K562 (cell line): Measurements from ENCODE around the gene ASS1. TPM values are rescaled to one million over a fixed set of nuclear protein-coding genes. Genes with fewer than 3 reads are reported as not detected.

Experiments used
- ATAC-seq: fragments of 200-7000 bp; cut with Tn5 transposase; 3 replicates; pipeline ENCODE4 v1.9.1; 2020; ENCODE audit warnings: moderate library complexity
- BruUV-seq: library from RNA; stranded (reverse); fragments of 400-500 nt; replicated peaks from 2 replicates; lab custom pipeline; 2021; lab: Mats Ljungman, UMichigan
- CTCF ChIA-PET: fragments of 300-600 bp; formaldehyde crosslinking; extraction: SDS; loops from one replicate; lab custom pipeline; 2021; ENCODE audit warnings: low intra/inter-chr PET ratio; lab: Yijun Ruan, JAX
- POLR2A ChIA-PET: fragments of 300-600, 350-650 bp; sonication (Branson Sonifier 250); formaldehyde crosslinking; extraction: SDS; loops from one replicate; lab custom pipeline; 2021; ENCODE audit warnings: antibody characterized with exemption, inconsistent platforms; lab: Yijun Ruan, JAX
- DNase-seq, 4 experiments: peaks; one replicate each; pipeline versions ENCODE4 v3.0.0 to v3.0.0-alpha.2; 2011 to 2018; ENCODE audit warnings: low spot score in 3 of 4, mixed read lengths in 3 of 4; ENCODE audit errors: extremely low read depth in 1 of 4
- FAIRE-seq: peaks from 2 replicates; lab custom pipeline; 2011; peaks lifted over from hg19 to GRCh38; lab: Jason Lieb, UNC
- H2AFZ ChIP-seq: 2 replicates; pipeline ENCODE4 v1.6.0; 2011; ENCODE audit warnings: low read depth, low read length, control low read depth, inconsistent platforms
- H3K27ac ChIP-seq: fragments of 200-600 bp; 3 replicates; pipeline ENCODE4 v1.8.0; 2011; ENCODE audit warnings: low read depth, mild to moderate bottlenecking, control low read depth, inconsistent platforms, low read length, moderate library complexity, mixed read lengths; ENCODE audit errors: extremely low read depth
- H3K27me3 ChIP-seq, 2 experiments: fragments of 300-600 bp in 1 of 2; 2 replicates in 1 of 2; 3 replicates in 1 of 2; pipeline versions ENCODE4 v1.6.0 to v1.8.0; 2011; ENCODE audit warnings: inconsistent platforms in 2 of 2, low read length in 2 of 2, mild to moderate bottlenecking in 1 of 2, mixed read lengths in 1 of 2, moderate library complexity in 1 of 2; ENCODE audit not compliant: control insufficient read depth in 2 of 2, insufficient read depth in 2 of 2
- H3K36me3 ChIP-seq: fragments of 300-600 bp; 3 replicates; pipeline ENCODE4 v1.8.0; 2011; ENCODE audit warnings: mild to moderate bottlenecking, low read length, inconsistent platforms; ENCODE audit not compliant: control insufficient read depth, insufficient read depth
- H3K4me1 ChIP-seq, 2 experiments: fragments of 200-600 bp in 1 of 2; replicated peaks in 1 of 2; 2 replicates in 1 of 2; 3 replicates in 1 of 2; pipeline versions ENCODE4 v1.5.1 to v1.8.0; 2011; ENCODE audit warnings: inconsistent platforms in 2 of 2, low read length in 2 of 2, mild to moderate bottlenecking in 1 of 2, mixed read lengths in 1 of 2, moderate library complexity in 1 of 2; ENCODE audit not compliant: control insufficient read depth in 2 of 2, insufficient read depth in 2 of 2
- H3K4me2 ChIP-seq: 2 replicates; pipeline ENCODE4 v1.6.1; 2011; ENCODE audit warnings: low read length, control low read depth, inconsistent platforms, mixed read lengths; ENCODE audit not compliant: insufficient read depth
- H3K4me3 ChIP-seq: fragments of 200-600 bp; sonication (generic), shearing (Covaris generic); 2 replicates; pipeline ENCODE4 v1.5.1; 2016; ENCODE audit warnings: control low read depth, inconsistent platforms
- H3K79me2 ChIP-seq: fragments of 200-600 bp; 3 replicates; pipeline ENCODE4 v1.8.0; 2011; ENCODE audit warnings: low read length, inconsistent platforms; ENCODE audit not compliant: control insufficient read depth, insufficient read depth
- H3K9ac ChIP-seq, 2 experiments: 2 replicates each; pipeline versions ENCODE4 v1.6.0 to v1.6.1; 2011; ENCODE audit warnings: low read depth in 2 of 2, low read length in 2 of 2, control low read depth in 1 of 2, inconsistent platforms in 1 of 2, mild to moderate bottlenecking in 1 of 2, mixed read lengths in 1 of 2; ENCODE audit not compliant: insufficient read depth in 1 of 2
- H3K9me1 ChIP-seq: one replicate; pipeline ENCODE4 v1.6.0; 2011; ENCODE audit warnings: inconsistent platforms, mild to moderate bottlenecking, low read length, moderate library complexity; ENCODE audit not compliant: control insufficient read depth, insufficient read depth
- H3K9me3 ChIP-seq: replicated peaks from 2 replicates; pipeline ENCODE4 v1.5.1; 2011; ENCODE audit warnings: low read depth, low read length, inconsistent platforms; ENCODE audit not compliant: control insufficient read depth, insufficient read depth
- H4K20me1 ChIP-seq: replicated peaks from 2 replicates; pipeline ENCODE4 v1.6.1; 2011; ENCODE audit warnings: low read length, inconsistent platforms, mixed read lengths; ENCODE audit not compliant: control insufficient read depth, insufficient read depth
- HNRNPL ChIP-seq: fragments of 200-400 bp; formaldehyde crosslinking; IDR thresholded peaks from 2 replicates; pipeline ENCODE4 v1.6.1; 2017; ENCODE audit warnings: low read depth, mild to moderate bottlenecking, low read length
- JUNB ChIP-seq: fragments of 450-650 bp; formaldehyde crosslinking; conservative IDR thresholded peaks from 2 replicates; pipeline ENCODE4 v1.4.0; 2020; ENCODE audit warnings: mild to moderate bottlenecking
- WGBS: fragments of 100-300 bp; shearing (Covaris generic); methylation state at CpG from one replicate; pipeline ENCODE4 v1.1.6; 2016; ENCODE audit warnings: low coverage, mixed read lengths; ENCODE audit not compliant: insufficient coverage; ENCODE audit errors: missing lambda C conversion rate; 5-methylcytosine and 5-hydroxymethylcytosine counted together
- in situ Hi-C: fragments of 300-500 bp; cut with MboI; formaldehyde crosslinking; loops from 4 replicates; pipeline ENCODE4 v1.15.0; 2018; ENCODE audit warnings: inconsistent platforms, mixed read lengths
- intact Hi-C: fragments of 100-400 bp; cut with micrococcal nuclease; formaldehyde crosslinking; loops from 2 replicates; pipeline ENCODE4 v1.14.2; 2022
- polyA plus RNA-seq, 8 experiments: library from polyadenylated mRNA; depleted of rRNA in 4 of 8; stranded (reverse) in 5 of 8; unstranded in 3 of 8; fragments of >200 nt; fragmentation: Nextera tagmentation in 2 of 8; fragmentation: Illumina TruSeq in 1 of 8; extraction: Ambion mirVana in 2 of 8; extraction: Trizol in 1 of 8; gene quantifications; 2 replicates each; pipeline versions ENCODE4 v1.2.1 to v1.2.3, GENCODE V29; 2011 to 2014; ENCODE audit warnings: inconsistent platforms in 1 of 8, missing spikeins in 1 of 8
- total RNA-seq, 7 experiments: library from RNA; depleted of rRNA in 6 of 7; stranded (reverse); fragments of >200 nt in 6 of 7; fragmentation: Illumina TruSeq in 2 of 7; extraction: Trizol in 2 of 7; gene quantifications; 2 replicates each; pipeline versions ENCODE4 v1.2.1 to v1.2.3, GENCODE V29; 2011 to 2021; ENCODE audit warnings: low replicate concordance in 1 of 7
- TF ChIP-seq, protein P1 (sequence below): fragments of 250-450 bp; sonication (Bioruptor Pico); IDR thresholded peaks from 2 replicates; pipeline ENCODE4 v1.8.0; 2022; ENCODE audit warnings: inconsistent platforms
- TF ChIP-seq, protein P2 (sequence below), 3 experiments: fragments of 200-800 bp in 1 of 3; sonication (Bioruptor generic) in 1 of 3; sonication (generic) in 1 of 3; formaldehyde crosslinking in 1 of 3; IDR thresholded peaks; 2 replicates each; pipeline versions ENCODE4 v1.6.1 to v1.8.0; 2016 to 2022; ENCODE audit warnings: mild to moderate bottlenecking in 2 of 3, missing compliant biosample characterization in 2 of 3, missing genetic modification characterization in 2 of 3, missing genetic modification reagents in 1 of 3

Gene ASS1
- total and polyA plus RNA-seq, 9 of the 15 experiments (the other 6 are each of a cell fraction or from before 2014, with no cell fraction given) = 1.5 to 5.7 (median 3.7) TPM

DNA sequence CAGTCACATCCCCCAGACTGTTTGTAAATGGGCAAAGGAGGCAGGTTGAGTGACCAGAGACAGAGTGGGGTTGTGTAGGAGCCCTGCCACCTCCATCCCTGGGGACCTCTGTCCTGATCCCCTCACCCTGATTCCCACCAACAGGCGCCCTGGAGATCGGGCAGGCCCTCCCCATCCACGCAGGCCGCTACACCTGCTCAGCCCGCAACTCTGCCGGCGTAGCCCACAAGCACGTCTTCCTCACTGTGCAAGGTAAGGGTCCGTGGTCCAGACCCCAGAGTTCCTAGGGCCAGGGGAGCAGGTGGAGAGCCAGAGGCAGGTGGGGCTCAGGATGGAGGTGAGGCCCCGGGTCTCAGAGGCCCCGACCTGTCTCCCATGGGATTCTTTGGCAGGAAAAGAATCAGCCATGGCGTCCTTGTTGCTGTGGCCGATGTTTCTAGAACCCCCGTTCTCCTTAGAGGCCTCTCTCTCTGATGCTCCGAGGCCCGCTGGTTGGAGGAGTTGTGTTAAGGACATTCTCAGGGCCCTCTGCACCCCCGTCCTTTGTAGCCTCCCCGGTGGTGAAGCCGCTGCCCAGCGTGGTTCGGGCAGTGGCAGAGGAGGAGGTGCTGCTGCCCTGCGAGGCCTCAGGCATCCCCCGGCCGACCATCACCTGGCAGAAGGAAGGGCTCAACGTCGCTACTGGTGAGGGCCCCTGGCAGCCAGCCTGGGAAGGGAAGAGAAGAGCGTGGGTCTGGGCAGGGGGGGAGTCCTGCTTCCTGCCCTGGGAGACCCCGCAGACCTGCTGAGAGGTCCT lies 41.9 kb upstream of the ASS1 start:
- Histone ChIP-seq H3K27ac (no peak overlapping the region), H2AFZ (no peak overlapping the region), H3K27me3 (peaks cover 27 to 78% of the 10 kb centered on the region in 2 experiments), H4K20me1 (peaks cover 4% of the 10 kb centered on the region; the same call in 1 of the 2 replicates), H3K4me3 (no peak overlapping the region), H3K9ac (no peak overlapping the region; a peak in 1 of 4 replicates), H3K4me1 (peaks cover 0 to 7% of the 10 kb centered on the region in 2 experiments; a peak in 1 of 5 replicates), H3K9me1 (no peaks in the 10 kb centered on the region), H3K36me3 (no peaks in the 10 kb centered on the region), H3K9me3 (no peaks in the 10 kb centered on the region), H3K4me2 (no peak overlapping the region), H3K79me2 (no peaks in the 10 kb centered on the region)
- no peak for ATAC-seq
- BruUV-seq = no TSS peak
- WGBS = 6% methylated on average over 22 of the region's 28 CpGs
- ChIA-PET POLR2A (no interaction called here), CTCF (no interaction called here)
- no peak for FAIRE-seq
- intact Hi-C loops (no loop called here), in situ Hi-C loops (no loop called here)
- DNase-seq = no peak
- TF ChIP-seq HNRNPL (no peak), JUNB (CRISPR knock-in tag) (no peak)
- TF ChIP-seq, protein P1, sequence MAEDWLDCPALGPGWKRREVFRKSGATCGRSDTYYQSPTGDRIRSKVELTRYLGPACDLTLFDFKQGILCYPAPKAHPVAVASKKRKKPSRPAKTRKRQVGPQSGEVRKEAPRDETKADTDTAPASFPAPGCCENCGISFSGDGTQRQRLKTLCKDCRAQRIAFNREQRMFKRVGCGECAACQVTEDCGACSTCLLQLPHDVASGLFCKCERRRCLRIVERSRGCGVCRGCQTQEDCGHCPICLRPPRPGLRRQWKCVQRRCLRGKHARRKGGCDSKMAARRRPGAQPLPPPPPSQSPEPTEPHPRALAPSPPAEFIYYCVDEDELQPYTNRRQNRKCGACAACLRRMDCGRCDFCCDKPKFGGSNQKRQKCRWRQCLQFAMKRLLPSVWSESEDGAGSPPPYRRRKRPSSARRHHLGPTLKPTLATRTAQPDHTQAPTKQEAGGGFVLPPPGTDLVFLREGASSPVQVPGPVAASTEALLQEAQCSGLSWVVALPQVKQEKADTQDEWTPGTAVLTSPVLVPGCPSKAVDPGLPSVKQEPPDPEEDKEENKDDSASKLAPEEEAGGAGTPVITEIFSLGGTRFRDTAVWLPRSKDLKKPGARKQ (CRISPR knock-in tag) = no peak
- TF ChIP-seq, protein P2, sequence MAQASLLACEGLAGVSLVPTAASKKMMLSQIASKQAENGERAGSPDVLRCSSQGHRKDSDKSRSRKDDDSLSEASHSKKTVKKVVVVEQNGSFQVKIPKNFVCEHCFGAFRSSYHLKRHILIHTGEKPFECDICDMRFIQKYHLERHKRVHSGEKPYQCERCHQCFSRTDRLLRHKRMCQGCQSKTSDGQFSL (CRISPR knock-in tag; IDR thresholded peaks at IDR 0.05) = no peak
- TF ChIP-seq, protein P2 (tag; IDR thresholded peaks at IDR 0.05) = no peak
